Measurements from ENCODE around the gene SLC35B1. TPM values are rescaled to one million over a fixed set of nuclear protein-coding genes. Genes with fewer than 3 reads are reported as not detected.

SLC35B1 gene
- total and polyA plus RNA-seq, 7 experiments from 2014 or later, result 23.4 to 83.0 (median 44.6) TPM

- POLR2A ChIA-PET, result interaction anchor here (0.6 to 10.2 kb wide), 15 partner anchors 9 to 358 kb away, joined by 3 to 318 read pairs (median 6); partner anchors contain the start of genes FAM117A, KAT7, SLC35B1 and TAC4
- peak; percentile 99 for ATAC-seq
- H3K9me3 ChIP-seq (ENCODE audit: control insufficient read depth in 2 of 3, low read length in 3 of 3), result no peaks in the 10 kb centered on the region
- Mint-ChIP-seq H3K27ac (peak overlapping the region; percentile 97 to 100 (median 99)), H3K9me3 (peaks cover 0 to 3% (median 0%) of the 10 kb centered on the region in 11 donors), H3K27me3 (no peaks in the 10 kb centered on the region), H3K4me3 (peak overlapping the region; percentile 80 to 95 (median 90)), H3K36me3 (peaks cover 4 to 36% (median 9%) of the 10 kb centered on the region in 5 donors), H3K4me1 (peaks cover 62 to 97% (median 79%) of the 10 kb centered on the region in 7 donors)
- DNase-seq, result peak; percentile 69 to 99 (median 98)
- no peaks in the 10 kb centered on the region for H3K27me3 ChIP-seq (ENCODE audit: control insufficient read depth in 2 of 2, insufficient read depth in 2 of 2, low read length in 2 of 2)
- H3K4me3 ChIP-seq (ENCODE audit: low read length), result peak overlapping the region; percentile 67
- no peaks in the 10 kb centered on the region for H3K36me3 ChIP-seq (ENCODE audit: control insufficient read depth in 2 of 3, insufficient read depth in 3 of 3, low read length in 3 of 3)
- H3K27ac ChIP-seq (ENCODE audit: low read depth, low read length), result peak overlapping the region; percentile 96
- peaks cover 77 to 83% of the 10 kb centered on the region in 2 donors for H3K4me1 ChIP-seq (ENCODE audit: control insufficient read depth in 2 of 2, insufficient read depth in 2 of 2, low read length in 2 of 2)
- intact Hi-C loops (cut with micrococcal nuclease), result loop anchor here (1.0 to 10.0 kb wide), 8 partner anchors 8 to 545 kb away; partner anchors contain the start of genes FAM117A (in 2 of the 2), KAT7 (in 2 of the 2) and SPOP (in 1 of the 2)
- CTCF ChIA-PET, result interaction anchor here (0.6 to 1.8 kb wide), 8 partner anchors 18 to 1122 kb away, joined by 3 to 6 read pairs (median 3); partner anchors contain the start of genes FAM117A and SLC35B1
Measured at GRCh38 chr17:49739641-49740271, 32.0 kb upstream of the SLC35B1 start.

DNA sequence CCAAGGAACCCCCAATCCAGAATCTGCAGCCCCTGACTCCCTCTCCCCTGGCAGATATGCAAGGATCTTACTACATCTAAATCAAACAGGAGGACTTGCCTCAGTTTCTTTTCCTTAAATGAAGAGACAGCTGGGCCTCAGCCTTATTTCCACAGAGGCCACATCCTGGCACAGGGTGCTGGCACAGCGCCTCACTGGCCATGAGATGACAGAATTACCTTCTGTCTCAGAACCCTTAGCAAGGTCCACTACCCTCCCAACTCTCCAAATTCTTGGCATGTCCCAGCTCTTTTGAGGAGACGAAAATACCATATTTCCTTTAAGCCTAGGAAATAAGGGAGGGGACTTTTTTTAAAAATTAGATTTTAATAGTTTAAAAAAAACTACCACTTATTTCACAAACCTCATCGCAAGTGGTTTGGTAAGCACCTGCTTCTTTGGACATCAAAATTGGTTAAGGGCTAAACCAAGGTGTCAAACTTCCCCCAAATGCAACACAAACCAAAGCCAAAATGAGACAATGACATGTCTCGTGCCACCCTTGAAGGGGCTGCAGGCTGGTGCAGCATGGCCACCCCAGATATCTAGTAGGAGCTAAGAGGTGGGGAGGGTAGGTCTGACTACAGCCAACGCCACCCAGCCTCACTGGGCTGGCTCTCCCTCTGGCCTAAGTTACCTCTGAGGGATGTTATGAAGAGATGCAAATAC lies 30.8 kb upstream of the SLC35B1 start:
- peak overlapping the region; percentile 97 to 100 (median 99) for H3K27ac Mint-ChIP-seq
- H3K4me3 ChIP-seq (ENCODE audit: low read length), result peak overlapping the region; percentile 67
- ATAC-seq, result no peak

GRCh38 chr17:49734515-49735490 lies 27.0 kb upstream of the SLC35B1 start:
- Mint-ChIP-seq H3K36me3 (peaks cover 15 to 27% (median 19%) of the 10 kb centered on the region in 5 donors), H3K4me3 (peak overlapping the region in 1 of 10 donors; percentile 20), H3K9me3 (peaks cover 0 to 1% (median 0%) of the 10 kb centered on the region in 11 donors), H3K27me3 (no peaks in the 10 kb centered on the region), H3K4me1 (peaks cover 49 to 88% (median 76%) of the 10 kb centered on the region in 7 donors), H3K27ac (peak overlapping the region in 8 of 9 donors; percentile 46 to 100 (median 88))
- CTCF ChIA-PET, result interaction anchor here (0.6 kb wide), 1 partner anchor 34 kb away, joined by 4 read pairs; no protein-coding TSS in a partner anchor
- Histone ChIP-seq H3K27ac (ENCODE audit: low read depth, low read length) (no peak overlapping the region), H3K4me1 (ENCODE audit: control insufficient read depth in 2 of 2, insufficient read depth in 2 of 2, low read length in 2 of 2) (peaks cover 40 to 42% of the 10 kb centered on the region in 2 donors), H3K36me3 (ENCODE audit: control insufficient read depth in 2 of 3, insufficient read depth in 3 of 3, low read length in 3 of 3) (peaks cover 0 to 25% (median 12%) of the 10 kb centered on the region in 3 experiments), H3K27me3 (ENCODE audit: control insufficient read depth in 2 of 2, insufficient read depth in 2 of 2, low read length in 2 of 2) (no peaks in the 10 kb centered on the region), H3K9me3 (ENCODE audit: control insufficient read depth in 2 of 3, low read length in 3 of 3) (no peaks in the 10 kb centered on the region), H3K4me3 (ENCODE audit: low read length) (no peak overlapping the region)
- ATAC-seq (no peak), DNase-seq (no peak)
- POLR2A ChIA-PET, result interaction anchor here (0.7 to 2.3 kb wide), 3 partner anchors 14 to 26 kb away, joined by 3 to 13 read pairs (median 8); partner anchors contain the start of gene SLC35B1
- intact Hi-C loops (cut with micrococcal nuclease), result loop anchor here in 1 of 2 donors (5.0 kb wide), 1 partner anchor 1998 kb away; no protein-coding TSS in a partner anchor

More for the DNA sequence above, 30.8 kb upstream of the SLC35B1 start:
- Mint-ChIP-seq H3K36me3 (peaks cover 4 to 39% (median 9%) of the 10 kb centered on the region in 5 donors), H3K27me3 (no peaks in the 10 kb centered on the region), H3K4me3 (peak overlapping the region; percentile 80 to 95 (median 90)), H3K9me3 (peaks cover 0 to 3% (median 0%) of the 10 kb centered on the region in 11 donors), H3K4me1 (peaks cover 63 to 91% (median 78%) of the 10 kb centered on the region in 7 donors)
- intact Hi-C loops (cut with micrococcal nuclease), result loop anchor here (1.0 kb wide), 6 partner anchors 9 to 60 kb away; partner anchors contain the start of genes FAM117A (in 2 of the 2), KAT7 (in 2 of the 2) and SPOP (in 1 of the 2)
- Histone ChIP-seq H3K36me3 (ENCODE audit: control insufficient read depth in 2 of 3, insufficient read depth in 3 of 3, low read length in 3 of 3) (no peaks in the 10 kb centered on the region), H3K27ac (ENCODE audit: low read depth, low read length) (peak overlapping the region; percentile 96), H3K9me3 (ENCODE audit: control insufficient read depth in 2 of 3, low read length in 3 of 3) (no peaks in the 10 kb centered on the region), H3K4me1 (ENCODE audit: control insufficient read depth in 2 of 2, insufficient read depth in 2 of 2, low read length in 2 of 2) (peaks cover 65 to 72% of the 10 kb centered on the region in 2 donors), H3K27me3 (ENCODE audit: control insufficient read depth in 2 of 2, insufficient read depth in 2 of 2, low read length in 2 of 2) (no peaks in the 10 kb centered on the region)
- ChIA-PET CTCF (interaction anchor here (1.0 to 1.8 kb wide), 4 partner anchors 19 to 36 kb away, joined by 3 to 6 read pairs (median 4); partner anchors contain the start of genes FAM117A and SLC35B1), POLR2A (interaction anchor here (0.7 to 10.2 kb wide), 16 partner anchors 10 to 354 kb away, joined by 3 to 318 read pairs (median 6); partner anchors contain the start of genes FAM117A, KAT7 and SLC35B1)
- DNase-seq, result no peak

DNA sequence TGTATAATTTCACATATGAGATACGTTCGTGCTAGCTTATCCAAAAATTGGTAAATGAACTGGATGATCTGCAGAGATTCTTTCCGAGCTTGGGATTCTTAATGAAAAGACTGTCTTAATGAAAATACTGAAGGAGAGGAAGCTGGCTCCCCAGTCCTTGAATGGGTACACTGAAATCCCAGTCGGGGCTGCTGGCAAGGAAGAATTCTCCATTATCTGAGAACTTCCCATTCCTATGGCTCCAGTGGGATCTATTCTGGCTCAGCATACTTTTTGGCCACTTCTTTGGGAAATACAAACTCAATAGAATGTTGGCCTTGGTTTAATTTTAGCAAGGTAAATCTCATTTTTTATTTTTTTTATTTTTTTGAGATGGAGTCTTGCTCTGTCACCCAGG lies 23.7 kb upstream of the SLC35B1 start:
- H3K27ac ChIP-seq (ENCODE audit: low read depth, low read length), result no peak overlapping the region
- Mint-ChIP-seq H3K27me3 (no peaks in the 10 kb centered on the region), H3K9me3 (no peaks in the 10 kb centered on the region), H3K27ac (peak overlapping the region in 4 of 9 donors; percentile 7 to 52 (median 36)), H3K4me1 (peaks cover 35 to 78% (median 60%) of the 10 kb centered on the region in 7 donors), H3K4me3 (peak overlapping the region in 1 of 10 donors; percentile 12), H3K36me3 (peaks cover 15 to 31% (median 29%) of the 10 kb centered on the region in 5 donors)
- ChIA-PET POLR2A (interaction anchor here (0.6 to 2.0 kb wide), 7 partner anchors 7 to 36 kb away, joined by 3 to 7 read pairs (median 3); partner anchors contain the start of gene FAM117A), CTCF (interaction anchor here (0.7 to 1.3 kb wide), 4 partner anchors 22 to 33 kb away, joined by 3 to 5 read pairs (median 4); no protein-coding TSS in a partner anchor)
- no peaks in the 10 kb centered on the region for H3K9me3 ChIP-seq (ENCODE audit: control insufficient read depth in 2 of 3, low read length in 3 of 3)
- DNase-seq (no peak), ATAC-seq (no peak)
- H3K4me3 ChIP-seq (ENCODE audit: low read length), result no peak overlapping the region
- H3K36me3 ChIP-seq (ENCODE audit: control insufficient read depth in 2 of 3, insufficient read depth in 3 of 3, low read length in 3 of 3), result peaks cover 0 to 47% (median 12%) of the 10 kb centered on the region in 3 experiments
- H3K27me3 ChIP-seq (ENCODE audit: control insufficient read depth in 2 of 2, insufficient read depth in 2 of 2, low read length in 2 of 2), result no peaks in the 10 kb centered on the region
- intact Hi-C loops (cut with micrococcal nuclease), result loop anchor here in 1 of 2 donors (5.0 kb wide), 1 partner anchor 1994 kb away; no protein-coding TSS in a partner anchor
- H3K4me1 ChIP-seq (ENCODE audit: control insufficient read depth in 2 of 2, insufficient read depth in 2 of 2, low read length in 2 of 2), result peaks cover 21 to 28% of the 10 kb centered on the region in 2 donors

GRCh38 chr17:49730785-49731434 lies 23.1 kb upstream of the SLC35B1 start:
- Mint-ChIP-seq H3K27ac (peak overlapping the region in 5 of 9 donors; percentile 23 to 73 (median 52)), H3K9me3 (no peaks in the 10 kb centered on the region), H3K36me3 (peaks cover 15 to 34% (median 29%) of the 10 kb centered on the region in 5 donors), H3K27me3 (no peaks in the 10 kb centered on the region), H3K4me1 (peaks cover 33 to 73% (median 57%) of the 10 kb centered on the region in 7 donors), H3K4me3 (peak overlapping the region in 2 of 10 donors; percentile 12 to 16)
- DNase-seq (no peak), ATAC-seq (no peak)
- intact Hi-C loops (cut with micrococcal nuclease), result loop anchor here in 1 of 2 donors (5.0 kb wide), 1 partner anchor 1994 kb away; no protein-coding TSS in a partner anchor
- H3K9me3 ChIP-seq (ENCODE audit: control insufficient read depth in 2 of 3, low read length in 3 of 3), result no peaks in the 10 kb centered on the region
- H3K36me3 ChIP-seq (ENCODE audit: control insufficient read depth in 2 of 3, insufficient read depth in 3 of 3, low read length in 3 of 3), result peaks cover 3 to 50% (median 12%) of the 10 kb centered on the region in 3 experiments
- peak overlapping the region; percentile 23 for H3K27ac ChIP-seq (ENCODE audit: low read depth, low read length)
- H3K4me1 ChIP-seq (ENCODE audit: control insufficient read depth in 2 of 2, insufficient read depth in 2 of 2, low read length in 2 of 2), result peaks cover 21 to 25% of the 10 kb centered on the region in 2 donors
- ChIA-PET POLR2A (interaction anchor here (0.6 to 2.0 kb wide), 9 partner anchors 11 to 57 kb away, joined by 3 to 7 read pairs (median 4); partner anchors contain the start of genes FAM117A and KAT7), CTCF (interaction anchor here (0.7 to 1.3 kb wide), 3 partner anchors 21 to 32 kb away, joined by 3 to 5 read pairs (median 4); no protein-coding TSS in a partner anchor)
- H3K4me3 ChIP-seq (ENCODE audit: low read length), result no peak overlapping the region
- no peaks in the 10 kb centered on the region for H3K27me3 ChIP-seq (ENCODE audit: control insufficient read depth in 2 of 2, insufficient read depth in 2 of 2, low read length in 2 of 2)
